ENCODE measurements around the gene RHBDD1. TPM values are rescaled to one million over a fixed set of nuclear protein-coding genes. Genes with fewer than 3 reads are reported as not detected.

The RHBDD1 gene
- total and polyA plus RNA-seq, 4 donors = 8.5 to 45.8 (median 16.1) TPM

- TF ChIP-seq ZBTB33 (IDR thresholded peaks at IDR 0.05) (no peak), GABPA (IDR thresholded peaks at IDR 0.05 in 1 of 2, conservative IDR thresholded peaks at IDR 0.05 in 1 of 2) (no peak), FOXA1 (IDR thresholded peaks at IDR 0.05) (no peak), HNF4G (IDR thresholded peaks at IDR 0.05) (no peak), YY1 (IDR thresholded peaks at IDR 0.05) (no peak)
These were observed 108.2 kb downstream of the RHBDD1 start (continued) for GRCh38 chr2:226943862-226944620.

- no peaks in the 10 kb centered on the region for H3K36me3 ChIP-seq (ENCODE audit: control insufficient read depth in 4 of 4, insufficient read depth in 3 of 4, low read depth in 1 of 4, low read length in 3 of 4)
- no peak overlapping the region for H3K9ac ChIP-seq (ENCODE audit: low read depth in 1 of 2, low read length in 2 of 2)
- H3K4me3 ChIP-seq (ENCODE audit: low read depth in 1 of 3, low read length in 3 of 3) = no peak overlapping the region
- no peak overlapping the region for H3K27ac ChIP-seq (ENCODE audit: low read depth in 1 of 2, low read length in 2 of 2)
- no peak for DNase-seq (ENCODE audit: low spot score)
- WGBS = 95% methylated on average over 3 of the region's 3 CpGs
- H3K27me3 ChIP-seq (ENCODE audit: control insufficient read depth in 4 of 4, insufficient read depth in 4 of 4, low read length in 3 of 4) = no peaks in the 10 kb centered on the region
- H3K9me3 ChIP-seq (ENCODE audit: control insufficient read depth in 4 of 4, low read length in 3 of 4) = no peaks in the 10 kb centered on the region
- H3K4me1 ChIP-seq (ENCODE audit: control insufficient read depth in 4 of 4, insufficient read depth in 4 of 4, low read length in 3 of 4) = peaks cover 0 to 6% (median 4%) of the 10 kb centered on the region in 4 donors
- TF ChIP-seq FOXA2 (IDR thresholded peaks at IDR 0.05) (no peak), HNF4G (IDR thresholded peaks at IDR 0.05) (no peak), CTCF (IDR thresholded peaks at IDR 0.05; ENCODE audit: low read depth, low read length, missing input control) (no peak), TAF1 (conservative IDR thresholded peaks at IDR 0.05) (no peak), HNF4A (conservative IDR thresholded peaks at IDR 0.05) (no peak), GABPA (IDR thresholded peaks at IDR 0.05 in 1 of 2, conservative IDR thresholded peaks at IDR 0.05 in 1 of 2) (no peak), MAX (IDR thresholded peaks at IDR 0.05) (no peak), JUND (IDR thresholded peaks at IDR 0.05) (no peak), ZBTB33 (IDR thresholded peaks at IDR 0.05) (no peak), EGR1 (IDR thresholded peaks at IDR 0.05; ENCODE audit: low read depth in 2 of 2) (no peak), FOXA1 (IDR thresholded peaks at IDR 0.05) (no peak), ATF3 (IDR thresholded peaks at IDR 0.05) (no peak), YY1 (IDR thresholded peaks at IDR 0.05) (no peak), RXRA (IDR thresholded peaks at IDR 0.05) (no peak), RAD21 (IDR thresholded peaks at IDR 0.05) (no peak), REST (IDR thresholded peaks at IDR 0.05) (no peak), SP1 (IDR thresholded peaks at IDR 0.05) (no peak), NR2F2 (IDR thresholded peaks at IDR 0.05) (no peak)
These were observed 117.4 kb downstream of the RHBDD1 start for GRCh38 chr2:226953206-226953605.

Data from liver (tissue), 9 donors.